H1 (cell line): Measurements from ENCODE around the gene IL6R. TPM values are rescaled to one million over a fixed set of nuclear protein-coding genes. Genes with fewer than 3 reads are reported as not detected.
A peak's percentile ranks its signal among the peaks of the same experiment; 100 is the strongest.

Experiments used
- CTCF ChIA-PET: fragments of 300-600 bp; sonication (Branson Sonifier 250); formaldehyde crosslinking; loops from one replicate; lab custom pipeline; 2021; ENCODE audit not compliant: partially characterized antibody; lab: Charles Lee
- POLR2A ChIA-PET: fragments of 300-600 bp; sonication (Branson Sonifier 250); formaldehyde crosslinking; loops from one replicate; lab custom pipeline; 2021; ENCODE audit warnings: inconsistent platforms; ENCODE audit not compliant: partially characterized antibody; lab: Charles Lee
- DNase-seq, 2 experiments: peaks; one replicate each; pipeline versions ENCODE4 v3.0.0 to v3.0.0-alpha.2; 2010 to 2022; ENCODE audit warnings: low spot score in 2 of 2, low read depth in 1 of 2, mixed read lengths in 1 of 2
- FAIRE-seq: peaks from 2 replicates; lab custom pipeline; 2011; peaks lifted over from hg19 to GRCh38; lab: Jason Lieb, UNC
- H2AFZ ChIP-seq: 2 replicates; pipeline ENCODE4 v1.8.1; 2012; ENCODE audit warnings: low read length, inconsistent platforms
- H2AK5ac ChIP-seq: 2 replicates; pipeline ENCODE4 v1.6.1; 2013; ENCODE audit warnings: low read depth, low read length
- H2BK120ac ChIP-seq: replicated peaks from 2 replicates; pipeline ENCODE3; 2013; ENCODE audit warnings: low read depth, low read length, inconsistent platforms
- H2BK12ac ChIP-seq: 2 replicates; pipeline ENCODE4 v1.6.1; 2013; ENCODE audit warnings: low read depth, low read length
- H2BK15ac ChIP-seq: 2 replicates; pipeline ENCODE4 v1.6.1; 2013; ENCODE audit warnings: low read length
- H2BK20ac ChIP-seq: 2 replicates; pipeline ENCODE4 v1.6.1; 2013; ENCODE audit warnings: low read length
- H2BK5ac ChIP-seq: 2 replicates; pipeline ENCODE4 v1.6.1; 2013; ENCODE audit warnings: low read depth, low read length
- H3K14ac ChIP-seq: 2 replicates; pipeline ENCODE4 v1.6.1; 2013; ENCODE audit warnings: inconsistent platforms; ENCODE audit not compliant: insufficient read length
- H3K18ac ChIP-seq: 2 replicates; pipeline ENCODE4 v1.6.1; 2013; ENCODE audit warnings: low read length; ENCODE audit errors: extremely low read depth
- H3K23ac ChIP-seq: 2 replicates; pipeline ENCODE4 v1.6.1; 2013; ENCODE audit warnings: inconsistent platforms; ENCODE audit not compliant: insufficient read length
- H3K23me2 ChIP-seq: 2 replicates; pipeline ENCODE4 v1.6.1; 2013; ENCODE audit warnings: low read depth, low read length
- H3K27ac ChIP-seq: 2 replicates; pipeline ENCODE4 v1.6.1; 2011; ENCODE audit warnings: low read depth, low read length, inconsistent platforms
- H3K27me3 ChIP-seq, 4 experiments: replicated peaks in 1 of 4; 1 replicate in 1 of 4; 2 replicates in 3 of 4; pipeline versions ENCODE4 v1.6.1 to v1.8.1; 2011 to 2013; ENCODE audit warnings: low read length in 3 of 4, mild to moderate bottlenecking in 3 of 4, inconsistent platforms in 2 of 4, mixed read lengths in 2 of 4, moderate library complexity in 1 of 4; ENCODE audit not compliant: control insufficient read depth in 3 of 4, insufficient read depth in 3 of 4; ENCODE audit errors: extremely low read depth in 1 of 4
- H3K36me3 ChIP-seq, 4 experiments: 2 replicates each; pipeline versions ENCODE4 v1.6.1 to v1.8.1; 2011 to 2013; ENCODE audit warnings: mild to moderate bottlenecking in 4 of 4, low read length in 3 of 4, moderate library complexity in 2 of 4, control low read depth in 1 of 4, inconsistent platforms in 1 of 4; ENCODE audit not compliant: insufficient read depth in 4 of 4, control insufficient read depth in 2 of 4
- H3K4ac ChIP-seq: replicated peaks from 2 replicates; pipeline ENCODE3; 2013; ENCODE audit warnings: low read length, low read depth, mixed read lengths, inconsistent platforms; ENCODE audit not compliant: insufficient read length
- H3K4me1 ChIP-seq, 4 experiments: replicated peaks in 1 of 4; 1 replicate in 1 of 4; 2 replicates in 3 of 4; pipeline versions ENCODE4 v1.6.1 to v1.8.1; 2011 to 2013; ENCODE audit warnings: low read length in 3 of 4, inconsistent platforms in 2 of 4, mixed read lengths in 1 of 4; ENCODE audit not compliant: insufficient read depth in 4 of 4, control insufficient read depth in 3 of 4
- H3K4me2 ChIP-seq, 2 experiments: 2 replicates each; pipeline versions ENCODE4 v1.6.1 to v1.8.1; 2011 to 2013; ENCODE audit warnings: low read depth in 2 of 2, low read length in 2 of 2, control low read depth in 1 of 2, inconsistent platforms in 1 of 2, mild to moderate bottlenecking in 1 of 2; ENCODE audit not compliant: insufficient read depth in 1 of 2
- H3K4me3 ChIP-seq, 4 experiments: fragments of 200-600, 300-600 bp in 1 of 4; sonication (generic), shearing (Covaris generic), sonication (Bioruptor Twin) in 1 of 4; 2 replicates each; pipeline versions ENCODE4 v1.5.1 to v1.8.1; 2011 to 2016; ENCODE audit warnings: low read length in 4 of 4, low read depth in 3 of 4, control low read depth in 2 of 4, inconsistent platforms in 2 of 4, mild to moderate bottlenecking in 2 of 4, mixed read lengths in 1 of 4, moderate library complexity in 1 of 4; ENCODE audit not compliant: insufficient read depth in 2 of 4; ENCODE audit errors: extremely low read depth in 1 of 4
- H3K56ac ChIP-seq: replicated peaks from 2 replicates; pipeline ENCODE3; 2013; ENCODE audit warnings: low read depth, mild to moderate bottlenecking, mixed read lengths, low read length, inconsistent platforms; ENCODE audit not compliant: insufficient read length
- H3K79me1 ChIP-seq: 2 replicates; pipeline ENCODE4 v1.6.1; 2013; ENCODE audit warnings: low read depth, low read length, control low read depth
- H3K79me2 ChIP-seq, 2 experiments: 2 replicates each; pipeline versions ENCODE4 v1.6.1 to v1.8.1; 2012 to 2013; ENCODE audit warnings: low read length in 2 of 2, mild to moderate bottlenecking in 2 of 2, inconsistent platforms in 1 of 2; ENCODE audit not compliant: insufficient read depth in 2 of 2, control insufficient read depth in 1 of 2
- H3K9ac ChIP-seq, 4 experiments: replicated peaks in 1 of 4; 1 replicate in 1 of 4; 2 replicates in 3 of 4; pipeline versions ENCODE4 v1.6.1 to v1.8.1; 2011 to 2013; ENCODE audit warnings: low read depth in 3 of 4, low read length in 3 of 4, control low read depth in 2 of 4, mild to moderate bottlenecking in 2 of 4, moderate library complexity in 2 of 4, inconsistent platforms in 1 of 4; ENCODE audit errors: extremely low read depth in 1 of 4
- H3K9me3 ChIP-seq, 2 experiments: 2 replicates each; pipeline versions ENCODE4 v1.6.1 to v1.8.1; 2012 to 2013; ENCODE audit warnings: mild to moderate bottlenecking in 2 of 2, moderate library complexity in 2 of 2, control low read depth in 1 of 2, inconsistent platforms in 1 of 2, low read depth in 1 of 2, low read length in 1 of 2, mixed read lengths in 1 of 2; ENCODE audit not compliant: insufficient read depth in 2 of 2
- H4K20me1 ChIP-seq, 2 experiments: replicated peaks in 1 of 2; 2 replicates each; pipeline versions ENCODE3 to v1.8.1; 2011 to 2013; ENCODE audit warnings: inconsistent platforms in 2 of 2, low read length in 2 of 2, mild to moderate bottlenecking in 1 of 2; ENCODE audit not compliant: insufficient read depth in 2 of 2, control insufficient read depth in 1 of 2
- H4K5ac ChIP-seq: 2 replicates; pipeline ENCODE4 v1.6.1; 2013; ENCODE audit warnings: low read length, low read depth, mixed read lengths, inconsistent platforms; ENCODE audit not compliant: insufficient read length
- H4K8ac ChIP-seq: 2 replicates; pipeline ENCODE4 v1.8.0; 2013; ENCODE audit warnings: mild to moderate bottlenecking, moderate library complexity, low read length, inconsistent platforms; ENCODE audit not compliant: insufficient read depth; ENCODE audit errors: extremely low read depth
- H4K91ac ChIP-seq: replicated peaks from 2 replicates; pipeline ENCODE3; 2013; ENCODE audit warnings: low read length, mixed read lengths, inconsistent platforms; ENCODE audit not compliant: insufficient read length
- ATF3 ChIP-seq: IDR thresholded peaks from 2 replicates; pipeline ENCODE4 v1.6.1; 2011; ENCODE audit warnings: low read depth, mild to moderate bottlenecking, low read length; ENCODE audit not compliant: insufficient read depth
- BACH1 ChIP-seq: IDR thresholded peaks from 2 replicates; pipeline ENCODE4 v1.6.1; 2012; ENCODE audit warnings: low read length, improper control_type of control experiment
- BCL11A ChIP-seq, 2 experiments: IDR thresholded peaks; one replicate each; pipeline ENCODE4 v1.6.1; 2011; ENCODE audit warnings: low read depth in 2 of 2, low read length in 2 of 2, mild to moderate bottlenecking in 2 of 2
- CBX8 ChIP-seq: fragments of 300-800, 300-1000 bp; sonication (generic); IDR thresholded peaks from 2 replicates; pipeline ENCODE4 v1.7.1; 2016; ENCODE audit warnings: low read depth, low read length, borderline replicate concordance
- CHD1 ChIP-seq: IDR thresholded peaks from 2 replicates; pipeline ENCODE4 v1.6.1; 2012; ENCODE audit warnings: low read depth, low read length, improper control_type of control experiment
- CHD2 ChIP-seq: IDR thresholded peaks from 2 replicates; pipeline ENCODE4 v1.6.1; 2012; ENCODE audit warnings: low read length, improper control_type of control experiment
- EZH2 ChIP-seq: fragments of 200-600 bp; sonication (generic); IDR thresholded peaks from 2 replicates; pipeline ENCODE4 v1.7.1; 2012; ENCODE audit warnings: low read depth, mild to moderate bottlenecking, moderate library complexity, low read length, inconsistent platforms; ENCODE audit not compliant: severe bottlenecking
- GABPA ChIP-seq: IDR thresholded peaks from 2 replicates; pipeline ENCODE4 v1.6.1; 2011; ENCODE audit warnings: mild to moderate bottlenecking, low read length, moderate library complexity, borderline replicate concordance; ENCODE audit not compliant: insufficient read depth
- HDAC6 ChIP-seq: IDR thresholded peaks from one replicate; pipeline ENCODE4 v1.7.1; 2012; ENCODE audit warnings: low read depth, mild to moderate bottlenecking, inconsistent platforms, low read length, moderate library complexity
- KDM1A ChIP-seq: fragments of 200-600, 300-600 bp; sonication (generic); IDR thresholded peaks from 2 replicates; pipeline ENCODE4 v1.7.1; 2016; ENCODE audit warnings: mild to moderate bottlenecking, low read length, borderline replicate concordance
- PHF8 ChIP-seq: fragments of 200-600 bp; sonication (generic); conservative IDR thresholded peaks from 2 replicates; pipeline ENCODE4 v1.7.1; 2012; ENCODE audit warnings: low read depth, mild to moderate bottlenecking, inconsistent platforms, low read length, moderate library complexity
- POLR2AphosphoS5 ChIP-seq: IDR thresholded peaks from 2 replicates; pipeline ENCODE4 v1.6.1; 2011; ENCODE audit warnings: low read depth, low read length
- RFX5 ChIP-seq: IDR thresholded peaks from 2 replicates; pipeline ENCODE4 v1.6.1; 2011; ENCODE audit warnings: low read depth, low read length, improper control_type of control experiment, borderline replicate concordance
- WGBS, 2 experiments: shearing (Covaris generic) in 1 of 2; methylation state at CpG; one replicate each; pipeline versions ENCODE4 v1.1.6 to v1.1.7; 2013 to 2015; ENCODE audit warnings: low lambda C conversion rate in 2 of 2, mixed read lengths in 2 of 2, inconsistent platforms in 1 of 2, low coverage in 1 of 2, missing lambda C conversion rate in 1 of 2; ENCODE audit not compliant: insufficient replicate concordance in 2 of 2, insufficient coverage in 1 of 2, insufficient read length in 1 of 2; ENCODE audit errors: extremely low coverage in 1 of 2, missing lambda C conversion rate in 1 of 2; 5-methylcytosine and 5-hydroxymethylcytosine counted together
- polyA plus RNA-seq, 7 experiments: library from polyadenylated mRNA; depleted of rRNA in 3 of 7; stranded (reverse) in 5 of 7; unstranded in 2 of 7; fragments of >200 nt in 5 of 7; fragments of 200-250 nt in 2 of 7; gene quantifications; 1 replicate in 5 of 7; 2 replicates in 1 of 7; 4 replicates in 1 of 7; pipeline versions ENCODE4 v1.2.1 to v1.2.3, GENCODE V29; 2011 to 2013; ENCODE audit warnings: missing spikeins in 2 of 7, mixed read lengths in 2 of 7
- total RNA-seq: library from RNA; stranded (reverse); fragmentation: NEBNext Ultra II Directional; extraction: Animal tissue kit (Norgen Biotek cat#: 25700); gene quantifications from 2 replicates; pipeline ENCODE4 v1.2.1, GENCODE V29; 2021

The IL6R gene
- total and polyA plus RNA-seq, 2 of the 8 experiments (the other 6 are each of a cell fraction or from before 2014, with no cell fraction given): 2.3 to 3.0 TPM

GRCh38 chr1:154408174-154408777 is 3.1 kb downstream of the IL6R start:
- no peak overlapping the region for H2BK15ac ChIP-seq
- no peak overlapping the region for H3K9ac ChIP-seq
- DNase-seq (no peak), FAIRE-seq (no peak)
- no peak overlapping the region; the same call in 1 of the 2 replicates for H4K8ac ChIP-seq
- 80% methylated on average over 7 of the region's 7 CpGs; no CpG with 5 or more reads in 1 of the 2 experiments for WGBS, 2 experiments
- H2BK20ac ChIP-seq: no peak overlapping the region
- H3K4me1 ChIP-seq: peaks cover 0 to 8% (median 6%) of the 10 kb centered on the region in 4 experiments; a peak in 4 of 7 replicates
- no peak overlapping the region for H4K5ac ChIP-seq
- peaks cover 9 to 36% (median 26%) of the 10 kb centered on the region in 4 experiments for H3K27me3 ChIP-seq
- no peak overlapping the region for H3K14ac ChIP-seq
- H3K23ac ChIP-seq: no peak overlapping the region
- H2AK5ac ChIP-seq: no peak overlapping the region; the same call in 1 of the 2 replicates
- peaks cover 13% of the 10 kb centered on the region for H3K23me2 ChIP-seq
- H2BK12ac ChIP-seq: peak overlapping the region; percentile 39; the same call in 1 of the 2 replicates
- H3K4me3 ChIP-seq: no peak overlapping the region
- H3K4ac ChIP-seq: no peak overlapping the region
- no peaks in the 10 kb centered on the region for H3K36me3 ChIP-seq
- H3K79me2 ChIP-seq: no peaks in the 10 kb centered on the region
- H3K79me1 ChIP-seq: no peaks in the 10 kb centered on the region
- no peak overlapping the region for H2AFZ ChIP-seq
- no peak overlapping the region for H2BK5ac ChIP-seq
- no peak overlapping the region for H3K27ac ChIP-seq
- ChIA-PET POLR2A (interaction anchor here (0.6 to 0.9 kb wide), 2 partner anchors 8 to 29 kb away, joined by 3 to 4 read pairs; no protein-coding TSS in a partner anchor), CTCF (interaction anchor here (1.7 kb wide), 1 partner anchor 18 kb away, joined by 5 read pairs; no protein-coding TSS in a partner anchor)
- no peak overlapping the region for H2BK120ac ChIP-seq
- no peak overlapping the region for H4K91ac ChIP-seq
- H4K20me1 ChIP-seq: no peaks in the 10 kb centered on the region
- no peaks in the 10 kb centered on the region for H3K9me3 ChIP-seq
- no peak overlapping the region for H3K56ac ChIP-seq
- H3K18ac ChIP-seq: no peak overlapping the region
- no peak overlapping the region for H3K4me2 ChIP-seq
- TF ChIP-seq GABPA (no peak), KDM1A (no peak), RFX5 (no peak), PHF8 (no peak), EZH2 (no peak), CHD1 (no peak), HDAC6 (no peak), ATF3 (no peak), CHD2 (no peak), BACH1 (no peak), POLR2AphosphoS5 (no peak), BCL11A (IDR thresholded peaks at IDR 0.05; ENCODE audit: low read depth in 2 of 2, low read length in 2 of 2) (no peak), CBX8 (no peak)
